PC-9 (cell line): ENCODE data around the gene SLC6A9.

Experiments
- CTCF ChIP-seq: fragments of 200-600 bp; sonication (generic); conservative IDR thresholded peaks from 2 replicates; pipeline ENCODE4 v1.6.1; 2017; ENCODE audit warnings: mixed run types, antibody characterized with exemption, mild to moderate bottlenecking, moderate library complexity
- EZH2 ChIP-seq: fragments of 200-600 bp; sonication (generic); IDR thresholded peaks from 2 replicates; pipeline ENCODE4 v1.8.0; 2017; ENCODE audit warnings: antibody characterized with exemption, low read depth

- no peak for TF ChIP-seq CTCF
- TF ChIP-seq EZH2, result no peak
Measured at GRCh38 chr1:43961692-43962091, 69.6 kb downstream of the SLC6A9 start.
